Brain microvascular endothelial cell (primary cell): Measurements from ENCODE around the gene SH3BP4.

Experiments
- DNase-seq: peaks from one replicate; pipeline ENCODE4 v3.0.0-alpha.2; 2020
- H3K27ac ChIP-seq: fragments of 250-450 bp; sonication (Bioruptor Pico); 2 replicates; pipeline ENCODE4 v1.5.1; 2020; ENCODE audit warnings: mild to moderate bottlenecking, moderate library complexity
- H3K27me3 ChIP-seq: fragments of 250-450 bp; sonication (Bioruptor Pico); replicated peaks from 2 replicates; pipeline ENCODE4 v1.5.1; 2020; ENCODE audit warnings: mild to moderate bottlenecking
- H3K36me3 ChIP-seq: fragments of 250-450 bp; sonication (Bioruptor Pico); replicated peaks from 2 replicates; pipeline ENCODE4 v1.5.1; 2020; ENCODE audit warnings: mild to moderate bottlenecking
- H3K4me3 ChIP-seq: 2 replicates; pipeline ENCODE4 v1.5.1; 2011; ENCODE audit warnings: low read depth, mild to moderate bottlenecking, control low read depth, low read length, moderate library complexity
- in situ Hi-C: cut with HindIII; loops from 2 replicates; pipeline ENCODE4 v1.10.0; 2017; ENCODE audit warnings: low sequenced_read_pairs, low pct_ligation_motif_present
- TF ChIP-seq, protein P1 (sequence below): IDR thresholded peaks from 2 replicates; pipeline ENCODE4 v1.5.1; 2011; ENCODE audit warnings: low read depth, mild to moderate bottlenecking, moderate library complexity, low read length, control low read depth, inconsistent platforms; ENCODE audit errors: missing control alignments

The SH3BP4 gene

DNA sequence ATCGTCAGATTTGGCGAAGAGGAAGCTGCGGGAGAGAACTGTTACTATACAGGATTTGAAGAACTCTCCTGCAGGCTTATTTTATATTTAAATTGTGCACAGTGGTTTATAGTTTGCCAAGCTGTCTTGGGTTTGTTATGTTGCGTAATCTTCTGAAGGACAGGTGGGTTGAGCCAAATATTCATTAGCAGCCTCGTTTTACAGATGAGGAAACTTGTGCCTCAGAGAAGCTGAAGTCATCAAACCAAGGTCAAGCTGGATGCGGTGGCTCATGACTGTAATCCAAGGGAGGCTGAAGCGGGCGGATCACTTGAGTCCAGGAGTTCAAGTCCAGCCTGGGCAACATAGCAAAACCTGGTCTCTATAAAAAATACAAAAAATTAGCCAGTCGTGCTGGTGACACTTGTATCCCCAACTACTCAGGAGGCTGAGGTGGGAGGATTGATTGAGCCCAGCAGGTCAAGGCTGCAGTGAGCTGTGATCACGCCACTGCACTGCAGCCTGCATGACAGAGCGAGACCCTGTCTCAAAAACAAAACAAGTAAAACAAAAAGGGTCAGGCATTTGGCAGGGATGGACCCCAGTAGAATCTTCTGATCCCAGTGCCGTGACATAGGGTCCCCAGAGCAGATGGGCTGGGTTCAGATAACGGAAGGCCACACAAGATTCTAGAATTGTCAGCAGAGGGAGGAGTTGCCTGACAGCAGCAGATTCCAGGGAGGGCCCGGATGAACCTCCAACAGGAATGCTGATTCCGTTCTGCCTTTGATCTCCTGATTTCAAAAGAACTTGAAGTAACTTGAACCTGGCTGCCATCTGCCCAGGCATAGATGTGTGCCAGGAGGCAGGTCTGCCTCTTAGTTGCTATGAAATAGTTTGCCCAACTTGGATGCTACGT is 50.6 kb downstream of the SH3BP4 start:
- no peak overlapping the region for H3K4me3 ChIP-seq
- H3K27me3 ChIP-seq: no peaks in the 10 kb centered on the region
- peaks cover 10% of the 10 kb centered on the region for H3K36me3 ChIP-seq
- no peak overlapping the region for H3K27ac ChIP-seq
- in situ Hi-C loops: no loop called here
- TF ChIP-seq, protein P1, sequence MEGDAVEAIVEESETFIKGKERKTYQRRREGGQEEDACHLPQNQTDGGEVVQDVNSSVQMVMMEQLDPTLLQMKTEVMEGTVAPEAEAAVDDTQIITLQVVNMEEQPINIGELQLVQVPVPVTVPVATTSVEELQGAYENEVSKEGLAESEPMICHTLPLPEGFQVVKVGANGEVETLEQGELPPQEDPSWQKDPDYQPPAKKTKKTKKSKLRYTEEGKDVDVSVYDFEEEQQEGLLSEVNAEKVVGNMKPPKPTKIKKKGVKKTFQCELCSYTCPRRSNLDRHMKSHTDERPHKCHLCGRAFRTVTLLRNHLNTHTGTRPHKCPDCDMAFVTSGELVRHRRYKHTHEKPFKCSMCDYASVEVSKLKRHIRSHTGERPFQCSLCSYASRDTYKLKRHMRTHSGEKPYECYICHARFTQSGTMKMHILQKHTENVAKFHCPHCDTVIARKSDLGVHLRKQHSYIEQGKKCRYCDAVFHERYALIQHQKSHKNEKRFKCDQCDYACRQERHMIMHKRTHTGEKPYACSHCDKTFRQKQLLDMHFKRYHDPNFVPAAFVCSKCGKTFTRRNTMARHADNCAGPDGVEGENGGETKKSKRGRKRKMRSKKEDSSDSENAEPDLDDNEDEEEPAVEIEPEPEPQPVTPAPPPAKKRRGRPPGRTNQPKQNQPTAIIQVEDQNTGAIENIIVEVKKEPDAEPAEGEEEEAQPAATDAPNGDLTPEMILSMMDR: no peak
- no peak for DNase-seq

DNA sequence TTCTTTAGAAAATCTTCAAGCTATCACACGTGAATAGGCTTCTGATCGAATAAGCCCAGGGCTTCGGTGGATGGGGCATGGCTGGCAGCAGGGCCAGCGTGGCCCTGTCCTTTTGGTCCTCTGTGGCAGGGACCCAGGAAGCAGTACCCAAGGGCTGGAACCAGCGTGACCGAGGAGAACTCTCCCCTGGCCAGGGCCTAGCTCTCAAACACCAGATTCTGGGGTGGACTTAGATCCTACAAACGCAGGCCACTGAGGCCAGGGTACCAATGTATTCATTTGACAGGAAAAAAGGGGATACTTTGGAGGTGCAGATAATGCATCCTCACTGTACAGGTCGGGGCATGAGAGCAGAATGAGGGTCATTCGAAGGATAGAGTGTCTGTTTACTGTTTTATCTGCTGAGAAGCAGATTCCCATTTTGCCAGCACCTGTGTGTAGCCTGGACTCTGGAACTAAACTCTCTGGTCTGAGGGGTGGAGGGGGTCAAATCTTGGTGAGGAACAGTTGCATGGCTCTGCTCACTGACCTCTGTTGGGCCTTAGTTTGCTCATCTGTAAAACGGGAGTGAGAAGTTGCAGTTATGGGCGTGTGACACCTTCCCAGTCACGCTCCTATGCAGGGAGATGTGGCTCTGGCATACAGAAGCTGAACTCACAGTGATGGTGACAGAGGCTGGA is 51.4 kb downstream of the SH3BP4 start:
- Histone ChIP-seq H3K36me3 (peaks cover 10% of the 10 kb centered on the region), H3K4me3 (no peak overlapping the region), H3K27ac (no peak overlapping the region), H3K27me3 (no peaks in the 10 kb centered on the region)
- DNase-seq: no peak
- in situ Hi-C loops: no loop called here
- TF ChIP-seq, protein P1: no peak

DNA sequence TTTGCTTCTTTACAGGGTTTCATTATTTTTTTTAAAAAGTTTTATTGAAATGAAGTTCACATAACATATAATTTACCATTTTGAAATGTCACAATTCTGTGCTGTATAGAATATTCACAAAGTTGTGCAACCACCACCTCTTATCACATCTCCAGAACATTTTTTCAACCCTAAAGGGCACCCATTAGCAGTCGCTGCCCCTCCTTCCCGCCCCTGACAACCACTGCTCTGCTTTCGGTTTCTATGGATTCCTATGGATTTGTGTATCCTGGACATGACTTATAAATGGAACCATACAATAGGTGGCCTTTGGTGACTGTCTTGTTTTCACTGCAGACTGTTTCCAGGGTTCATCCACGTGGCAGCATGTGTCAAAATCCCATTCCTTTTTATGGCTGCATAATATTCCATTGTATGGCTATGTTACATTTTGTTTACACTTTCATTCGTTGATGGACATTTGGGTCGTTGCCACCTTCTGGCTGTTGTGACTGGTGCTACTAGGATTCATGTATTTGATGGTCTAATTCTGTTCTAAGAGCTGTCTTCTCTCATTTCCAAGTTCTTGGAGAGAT is 52.6 kb downstream of the SH3BP4 start:
- in situ Hi-C loops: no loop called here
- DNase-seq: no peak
- Histone ChIP-seq H3K4me3 (no peak overlapping the region), H3K27me3 (no peaks in the 10 kb centered on the region), H3K36me3 (peaks cover 4% of the 10 kb centered on the region), H3K27ac (no peak overlapping the region)
- TF ChIP-seq, protein P1: no peak

DNA sequence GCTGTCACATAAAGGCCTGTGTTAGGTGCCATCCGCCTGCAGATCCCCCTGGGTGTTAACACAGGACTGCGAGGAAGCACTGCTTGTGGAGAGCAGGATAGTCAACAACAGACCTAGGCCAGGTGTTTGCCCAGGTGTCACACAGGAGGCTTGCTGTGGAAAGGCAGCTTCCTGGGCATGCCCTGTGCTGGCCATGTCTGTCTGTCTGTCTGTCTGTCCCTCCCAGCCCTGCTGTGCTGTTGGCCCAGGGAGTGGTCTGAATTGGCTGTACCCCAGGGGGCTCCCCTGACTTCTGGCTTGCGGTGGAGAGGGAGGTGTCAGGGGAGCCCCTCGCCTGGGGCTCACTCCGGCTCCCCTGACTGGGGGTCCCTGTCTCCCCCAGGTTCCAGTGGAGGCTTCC is 53.2 kb downstream of the SH3BP4 start:
- TF ChIP-seq, protein P1: no peak
- DNase-seq: no peak
- Histone ChIP-seq H3K4me3 (no peak overlapping the region), H3K27ac (no peak overlapping the region), H3K36me3 (peaks cover 4% of the 10 kb centered on the region), H3K27me3 (no peaks in the 10 kb centered on the region)
- in situ Hi-C loops: no loop called here

DNA sequence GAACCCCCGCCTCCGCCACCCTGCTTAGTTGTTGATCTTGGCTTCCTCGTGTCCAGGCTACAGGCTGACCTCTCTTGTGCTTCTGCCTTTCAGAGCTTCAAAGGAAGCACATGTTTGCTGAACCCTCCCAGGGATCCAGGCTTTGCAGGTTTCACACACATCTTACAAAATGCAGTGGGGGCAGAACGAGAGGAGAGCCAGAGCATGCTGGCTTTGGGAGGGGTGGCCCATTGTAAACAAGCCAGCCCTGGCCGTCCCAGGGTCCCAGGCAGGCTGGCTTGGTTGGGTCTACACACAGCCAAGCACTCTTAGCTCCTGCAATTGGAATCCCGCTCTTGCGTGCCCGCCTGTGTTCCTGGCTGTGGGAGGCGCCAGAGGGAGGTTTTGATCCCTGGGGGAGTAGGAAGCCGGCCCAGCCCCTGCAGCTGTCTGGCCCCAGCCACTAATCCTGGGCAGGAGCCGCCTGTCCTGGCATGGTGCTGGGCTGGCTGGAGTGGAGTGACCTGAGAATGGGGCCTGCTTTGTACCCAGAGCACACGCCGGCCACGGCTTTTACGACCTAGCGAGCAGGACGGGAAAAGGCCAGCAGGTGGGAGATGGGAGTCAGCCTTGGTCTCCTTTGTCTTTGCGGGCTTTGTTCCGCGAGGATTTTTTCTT is 53.9 kb downstream of the SH3BP4 start:
- no peak overlapping the region for H3K27ac ChIP-seq
- in situ Hi-C loops: no loop called here
- peaks cover 4% of the 10 kb centered on the region for H3K36me3 ChIP-seq
- no peaks in the 10 kb centered on the region for H3K27me3 ChIP-seq
- DNase-seq: no peak
- TF ChIP-seq, protein P1: peak; percentile 34
- H3K4me3 ChIP-seq: no peak overlapping the region
